BE2C (cell line): Measurements from ENCODE around the gene IL20RA.

Experiments
- DNase-seq: peaks from one replicate; pipeline ENCODE4 v3.0.0-alpha.2; 2020
- H3K27me3 ChIP-seq: fragments of 250-450 bp; sonication (Bioruptor Pico); 2 replicates; pipeline ENCODE4 v1.5.1; 2020; ENCODE audit warnings: mild to moderate bottlenecking
- H3K36me3 ChIP-seq: fragments of 250-450 bp; sonication (Bioruptor Pico); 2 replicates; pipeline ENCODE4 v1.5.1; 2020; ENCODE audit warnings: mild to moderate bottlenecking
- H3K4me1 ChIP-seq: fragments of 250-450 bp; sonication (Bioruptor Pico); 2 replicates; pipeline ENCODE4 v1.5.1; 2020
- H3K4me3 ChIP-seq: 2 replicates; pipeline ENCODE4 v1.5.1; 2011; ENCODE audit warnings: low read depth, low read length
- H3K9me3 ChIP-seq: fragments of 250-450 bp; sonication (Bioruptor Pico); 2 replicates; pipeline ENCODE4 v1.5.1; 2020
- CTCF ChIP-seq: IDR thresholded peaks from 2 replicates; pipeline ENCODE4 v1.5.1; 2012; ENCODE audit warnings: mild to moderate bottlenecking, low read depth, low read length

IL20RA gene

GRCh38 chr6:137070303-137070702, 25.5 kb upstream of the IL20RA start:
- H3K27me3 ChIP-seq, result no peaks in the 10 kb centered on the region
- no peak for TF ChIP-seq CTCF
- H3K4me1 ChIP-seq, result no peaks in the 10 kb centered on the region
- H3K9me3 ChIP-seq, result no peaks in the 10 kb centered on the region
- no peak overlapping the region for H3K4me3 ChIP-seq
- DNase-seq, result no peak
- no peaks in the 10 kb centered on the region for H3K36me3 ChIP-seq

- no peak for DNase-seq
- no peak for TF ChIP-seq CTCF
These were observed 22.6 kb upstream of the IL20RA start for GRCh38 chr6:137067399-137067798.

GRCh38 chr6:137058037-137058436, 13.3 kb upstream of the IL20RA start:
- H3K4me1 ChIP-seq, result peaks cover 8% of the 10 kb centered on the region
- no peak for TF ChIP-seq CTCF
- no peaks in the 10 kb centered on the region for H3K36me3 ChIP-seq
- no peak for DNase-seq
- no peaks in the 10 kb centered on the region for H3K9me3 ChIP-seq
- H3K4me3 ChIP-seq, result no peak overlapping the region
- no peaks in the 10 kb centered on the region for H3K27me3 ChIP-seq

More at GRCh38 chr6:137067399-137067798, 22.6 kb upstream of the IL20RA start:
- Histone ChIP-seq H3K4me1 (no peaks in the 10 kb centered on the region), H3K9me3 (no peaks in the 10 kb centered on the region), H3K27me3 (no peaks in the 10 kb centered on the region), H3K4me3 (no peak overlapping the region), H3K36me3 (no peaks in the 10 kb centered on the region)

GRCh38 chr6:137056121-137056880, 11.5 kb upstream of the IL20RA start:
- Histone ChIP-seq H3K9me3 (no peaks in the 10 kb centered on the region), H3K4me3 (no peak overlapping the region), H3K36me3 (no peaks in the 10 kb centered on the region), H3K27me3 (no peaks in the 10 kb centered on the region), H3K4me1 (peaks cover 8% of the 10 kb centered on the region)
- no peak for DNase-seq
- TF ChIP-seq CTCF, result no peak

GRCh38 chr6:137051790-137052472, 7.2 kb upstream of the IL20RA start:
- Histone ChIP-seq H3K4me3 (no peak overlapping the region), H3K27me3 (no peaks in the 10 kb centered on the region), H3K9me3 (no peaks in the 10 kb centered on the region), H3K4me1 (no peaks in the 10 kb centered on the region), H3K36me3 (no peaks in the 10 kb centered on the region)
- DNase-seq, result no peak
- TF ChIP-seq CTCF, result no peak

GRCh38 chr6:137049095-137049494, 4.3 kb upstream of the IL20RA start:
- no peak for TF ChIP-seq CTCF
- no peak for DNase-seq
- Histone ChIP-seq H3K4me1 (no peaks in the 10 kb centered on the region), H3K4me3 (no peak overlapping the region), H3K27me3 (no peaks in the 10 kb centered on the region), H3K36me3 (no peaks in the 10 kb centered on the region), H3K9me3 (peaks cover 2% of the 10 kb centered on the region; the same call in 1 of the 2 replicates)
